ENCODE results near the gene MAP3K6. TPM values are rescaled to one million over a fixed set of nuclear protein-coding genes. Genes with fewer than 3 reads are reported as not detected.

MAP3K6 gene
- total and polyA plus RNA-seq, 5 experiments from 2014 or later = 1.7 to 11.6 (median 6.0) TPM

DNA sequence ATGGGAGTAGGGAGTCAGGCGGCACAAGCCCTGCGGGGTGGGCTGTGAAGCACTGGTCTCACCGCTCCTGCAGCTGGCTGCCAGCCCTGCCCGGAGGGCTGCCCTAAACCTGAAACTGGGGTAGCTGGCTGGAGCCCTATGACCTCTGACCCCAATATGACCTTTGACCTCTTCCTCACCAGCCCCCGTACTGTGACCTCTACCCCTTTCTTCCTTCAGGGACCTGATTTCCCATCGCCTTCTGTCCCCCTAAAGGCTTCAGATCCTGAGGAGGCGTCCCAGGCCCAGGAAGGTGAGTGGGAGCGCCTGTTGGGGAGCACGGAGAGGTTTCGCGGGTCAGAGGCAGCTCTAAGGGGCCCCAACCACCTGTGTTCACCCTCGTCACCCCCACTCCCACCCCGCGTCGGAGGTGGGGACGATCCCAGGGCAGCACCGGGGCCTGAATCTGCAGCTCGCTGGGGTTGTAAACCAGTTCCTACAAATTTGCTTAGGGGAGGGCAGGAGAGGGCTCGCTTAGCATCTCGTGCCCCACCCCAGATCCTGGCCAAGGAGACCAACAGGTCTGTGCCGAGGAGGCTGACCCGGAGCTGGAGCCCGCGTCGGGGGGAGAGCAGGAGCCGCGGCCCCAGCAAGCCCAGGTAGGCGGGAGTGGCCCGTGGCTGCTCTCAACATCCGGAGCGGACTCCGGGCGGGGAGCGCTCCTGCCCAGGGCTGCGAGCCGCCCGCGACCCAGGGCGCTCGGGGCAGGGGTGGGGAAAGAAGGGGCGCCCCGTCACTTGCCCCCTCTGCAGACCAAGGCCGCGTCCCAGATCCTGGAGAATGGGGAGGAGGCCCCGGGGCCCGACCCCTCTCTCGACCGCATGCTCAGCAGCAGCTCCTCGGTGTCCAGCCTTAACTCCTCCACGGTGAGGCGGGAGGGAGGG, 17.6 kb downstream of the MAP3K6 start:
- H3K4me3 Mint-ChIP-seq = peak overlapping the region in 9 of 10 donors; percentile 43 to 73 (median 64)
- POLR2A ChIA-PET = interaction anchor here (0.7 to 2.8 kb wide), 5 partner anchors 8 to 260 kb away, joined by 3 to 14 read pairs (median 6); partner anchors contain the start of gene SYTL1
- DNase-seq (peak in 7 of 10 donors; percentile 15 to 47 (median 30)), ATAC-seq (peak; percentile 62 to 93)
- peak overlapping the region in 4 of 10 donors; percentile 31 to 76 (median 69) for H3K27ac Mint-ChIP-seq
- peaks cover 0 to 39% (median 2%) of the 10 kb centered on the region in 3 donors for H3K36me3 Mint-ChIP-seq
- H3K27me3 Mint-ChIP-seq = no peaks in the 10 kb centered on the region
- H3K4me1 Mint-ChIP-seq = peaks cover 10 to 30% (median 28%) of the 10 kb centered on the region in 4 donors
- H3K9me3 Mint-ChIP-seq = no peaks in the 10 kb centered on the region

DNA sequence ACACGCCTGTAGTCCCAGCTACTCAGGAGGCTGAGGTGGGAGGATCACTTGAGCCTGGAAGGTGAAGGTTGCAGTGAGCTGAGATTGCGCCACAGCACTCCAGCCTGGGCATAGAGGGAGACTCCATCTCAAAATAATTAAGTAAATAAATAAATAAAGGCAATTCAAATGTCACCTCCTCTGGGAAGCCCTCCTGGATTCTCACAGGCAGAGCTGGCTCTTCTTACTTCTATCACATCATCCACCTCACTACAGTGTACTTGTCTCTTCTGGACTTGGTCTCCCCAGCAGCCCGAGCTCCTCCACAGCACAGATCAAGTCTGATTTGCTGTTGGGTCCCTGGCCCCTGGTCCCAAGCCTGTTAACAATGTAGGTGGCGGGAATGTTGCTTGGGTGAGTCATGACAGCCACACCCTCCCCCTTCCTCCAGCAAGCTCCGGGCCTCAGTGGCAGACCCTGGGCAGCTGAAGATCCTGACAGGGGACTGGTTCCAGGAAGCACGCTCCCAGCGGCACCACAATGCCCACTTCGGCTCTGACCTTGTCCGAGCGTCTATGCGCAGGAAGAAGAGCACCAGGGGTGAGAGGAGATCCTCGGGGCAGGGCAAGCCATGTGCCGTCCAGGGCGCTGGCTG, 19.7 kb downstream of the MAP3K6 start:
- DNase-seq (no peak), ATAC-seq (no peak)
- Mint-ChIP-seq H3K4me1 (peaks cover 18 to 48% (median 38%) of the 10 kb centered on the region in 4 donors), H3K9me3 (no peaks in the 10 kb centered on the region), H3K27me3 (no peaks in the 10 kb centered on the region), H3K27ac (peak overlapping the region in 5 of 10 donors; percentile 27 to 80 (median 56)), H3K4me3 (peak overlapping the region in 1 of 10 donors; percentile 15), H3K36me3 (peaks cover 0 to 36% (median 2%) of the 10 kb centered on the region in 3 donors)
- POLR2A ChIA-PET = interaction anchor here (0.5 to 10.3 kb wide), 4 partner anchors 9 to 24 kb away, joined by 4 to 142 read pairs (median 6); partner anchors contain the start of genes MAP3K6 and TMEM222

DNA sequence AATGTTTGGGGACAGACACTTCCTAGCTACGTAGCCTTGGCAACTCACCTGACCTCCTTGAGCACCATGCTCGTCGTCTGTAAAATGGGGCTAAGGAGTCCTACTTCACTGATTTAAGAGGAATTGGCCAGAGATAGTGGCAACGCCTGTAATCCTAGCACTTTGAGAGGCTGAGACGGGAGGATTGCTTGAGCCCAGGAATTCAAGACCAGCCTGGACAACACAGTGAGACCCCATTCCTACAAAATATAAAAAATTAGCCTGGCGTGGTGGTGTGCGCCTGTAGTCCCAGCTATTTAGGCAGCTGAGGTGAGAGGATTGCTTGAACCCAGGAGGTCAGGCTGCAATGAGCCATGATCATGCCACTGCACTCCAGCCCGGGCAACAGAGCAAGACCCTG, 20.4 kb downstream of the MAP3K6 start:
- ATAC-seq (no peak), DNase-seq (no peak)
- peaks cover 18 to 53% (median 41%) of the 10 kb centered on the region in 4 donors for H3K4me1 Mint-ChIP-seq
- no peaks in the 10 kb centered on the region for H3K27me3 Mint-ChIP-seq
- peaks cover 0 to 30% (median 2%) of the 10 kb centered on the region in 3 donors for H3K36me3 Mint-ChIP-seq
- POLR2A ChIA-PET = interaction anchor here (0.7 to 10.3 kb wide), 4 partner anchors 10 to 1368 kb away, joined by 4 to 142 read pairs (median 6); partner anchors contain the start of genes MAP3K6 and TMEM222
- peak overlapping the region in 7 of 10 donors; percentile 4 to 66 (median 39) for H3K4me3 Mint-ChIP-seq
- no peaks in the 10 kb centered on the region for H3K9me3 Mint-ChIP-seq
- H3K27ac Mint-ChIP-seq = peak overlapping the region in 5 of 10 donors; percentile 57 to 87 (median 74)

DNA sequence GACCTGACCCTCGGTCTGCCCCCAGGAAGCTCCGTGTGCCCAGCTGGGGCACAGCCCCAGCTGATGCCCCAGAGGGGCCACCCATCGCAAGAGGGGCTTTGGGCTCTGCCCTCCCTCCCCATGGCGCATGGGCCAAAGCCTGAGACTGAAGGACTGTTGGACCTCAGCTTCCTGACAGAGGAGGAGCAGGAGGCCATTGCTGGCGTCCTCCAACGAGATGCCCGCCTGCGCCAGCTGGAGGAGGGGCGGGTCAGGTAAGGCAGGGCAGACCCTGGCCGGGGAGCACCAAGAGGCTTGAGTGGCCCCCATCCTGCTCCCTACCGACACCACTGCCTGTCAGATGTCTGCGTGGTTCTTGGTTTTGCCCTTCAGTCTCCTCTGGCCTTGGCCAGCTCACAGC, 21.5 kb downstream of the MAP3K6 start:
- Mint-ChIP-seq H3K27ac (peak overlapping the region in 4 of 10 donors; percentile 34 to 80 (median 72)), H3K9me3 (no peaks in the 10 kb centered on the region)
- no peak for DNase-seq

GRCh38 chr1:27343639-27344025, 23.1 kb downstream of the MAP3K6 start:
- Mint-ChIP-seq H3K4me1 (peaks cover 32 to 73% (median 63%) of the 10 kb centered on the region in 4 donors), H3K27ac (peak overlapping the region; percentile 89 to 98 (median 96)), H3K27me3 (no peaks in the 10 kb centered on the region), H3K9me3 (no peaks in the 10 kb centered on the region), H3K4me3 (peak overlapping the region; percentile 87 to 100 (median 96)), H3K36me3 (peaks cover 0 to 26% (median 3%) of the 10 kb centered on the region in 3 donors)
- ATAC-seq = no peak
- POLR2A ChIA-PET = interaction anchor here (1.2 to 10.3 kb wide), 3 partner anchors 8 to 180 kb away, joined by 3 to 142 read pairs (median 7); no protein-coding TSS in a partner anchor
- DNase-seq = no peak

More for the DNA sequence above, 21.5 kb downstream of the MAP3K6 start:
- peaks cover 0 to 30% (median 2%) of the 10 kb centered on the region in 3 donors for H3K36me3 Mint-ChIP-seq
- no peaks in the 10 kb centered on the region for H3K27me3 Mint-ChIP-seq
- H3K4me3 Mint-ChIP-seq = peak overlapping the region in 5 of 10 donors; percentile 39 to 86 (median 62)
- H3K4me1 Mint-ChIP-seq = peaks cover 21 to 60% (median 51%) of the 10 kb centered on the region in 4 donors
- POLR2A ChIA-PET = interaction anchor here (0.6 to 10.3 kb wide), 4 partner anchors 9 to 967 kb away, joined by 3 to 142 read pairs (median 4); no protein-coding TSS in a partner anchor
- ATAC-seq = no peak

- DNase-seq (peak; percentile 58 to 92 (median 78)), ATAC-seq (peak; percentile 77 to 82)
- POLR2A ChIA-PET = interaction anchor here (0.7 to 10.3 kb wide), 11 partner anchors 7 to 329 kb away, joined by 3 to 142 read pairs (median 5); partner anchors contain the start of genes IFI6 and MAP3K6
- Mint-ChIP-seq H3K36me3 (peaks cover 0 to 23% (median 4%) of the 10 kb centered on the region in 3 donors), H3K4me3 (peak overlapping the region; percentile 87 to 100 (median 96)), H3K27ac (peak overlapping the region; percentile 89 to 98 (median 96)), H3K4me1 (peaks cover 32 to 73% (median 64%) of the 10 kb centered on the region in 4 donors), H3K9me3 (no peaks in the 10 kb centered on the region), H3K27me3 (no peaks in the 10 kb centered on the region)
These were observed 23.8 kb downstream of the MAP3K6 start for GRCh38 chr1:27342778-27343638.

GRCh38 chr1:27342391-27342777, 24.4 kb downstream of the MAP3K6 start:
- peak overlapping the region; percentile 87 to 100 (median 96) for H3K4me3 Mint-ChIP-seq
- DNase-seq (peak in 2 of 10 donors; percentile 24 to 34), ATAC-seq (peak; percentile 35 to 44)
- POLR2A ChIA-PET = interaction anchor here (0.6 to 10.3 kb wide), 14 partner anchors 10 to 330 kb away, joined by 3 to 142 read pairs (median 5); partner anchors contain the start of genes IFI6, MAP3K6 and TMEM222
- H3K27me3 Mint-ChIP-seq = no peaks in the 10 kb centered on the region
- peaks cover 0 to 20% (median 4%) of the 10 kb centered on the region in 3 donors for H3K36me3 Mint-ChIP-seq
- H3K4me1 Mint-ChIP-seq = peaks cover 30 to 67% (median 61%) of the 10 kb centered on the region in 4 donors
- peak overlapping the region; percentile 89 to 98 (median 96) for H3K27ac Mint-ChIP-seq
- no peaks in the 10 kb centered on the region for H3K9me3 Mint-ChIP-seq

DNA sequence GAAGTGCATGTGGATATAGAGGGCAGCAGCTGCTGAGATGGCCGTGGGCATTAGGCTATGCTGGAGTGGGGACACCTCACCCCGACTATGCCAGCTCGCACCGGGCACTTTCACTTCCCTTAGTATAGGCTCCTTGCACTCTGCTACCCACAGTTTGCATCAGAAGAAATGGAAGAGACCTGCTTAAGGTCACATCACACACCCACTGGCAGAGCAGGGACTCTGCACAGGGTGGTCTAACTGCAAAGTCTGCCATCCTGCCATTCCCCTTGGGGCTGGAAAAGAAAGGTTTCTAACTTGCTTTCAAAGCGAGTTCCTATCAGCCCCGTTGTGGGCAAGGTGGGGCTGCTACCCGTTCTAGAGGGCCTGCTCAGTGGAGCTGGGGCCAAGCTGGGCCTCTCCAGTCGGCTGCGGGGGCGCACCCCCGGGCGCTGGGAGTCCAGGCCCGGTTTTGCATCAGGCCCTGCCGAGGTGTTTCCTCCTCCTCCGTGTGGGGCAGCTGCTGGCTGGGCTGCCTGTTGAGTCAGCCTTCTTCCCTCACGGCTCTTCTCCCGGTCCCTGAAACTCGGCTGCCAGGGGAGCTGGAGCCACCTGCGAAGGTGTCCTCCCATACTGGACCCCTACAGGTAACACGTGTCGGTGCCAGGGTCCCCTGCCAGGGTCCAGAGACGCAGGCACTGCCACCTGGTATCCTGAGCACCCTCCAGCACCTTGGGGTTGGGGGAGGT, 25.1 kb downstream of the MAP3K6 start, which contains the start of gene SYTL1:
Gene SYTL1, plus strand, starts transcription at position 498 of the 728 bp plus-strand sequence. CDS start 3,313 bp downstream, outside the sequence.
- Mint-ChIP-seq H3K4me1 (peaks cover 28 to 62% (median 57%) of the 10 kb centered on the region in 4 donors), H3K27ac (peak within 1 kb of the TSS; percentile 89 to 98 (median 96)), H3K36me3 (peaks cover 0 to 17% (median 4%) of the 10 kb centered on the region in 3 donors), H3K4me3 (peak within 1 kb of the TSS; percentile 87 to 100 (median 96)), H3K27me3 (no peaks in the 10 kb centered on the region), H3K9me3 (no peaks in the 10 kb centered on the region)
- DNase-seq = peak; percentile 50 to 78 (median 62)
- peak; percentile 66 to 73 for ATAC-seq
- POLR2A ChIA-PET = interaction anchor here (0.6 to 10.3 kb wide), 12 partner anchors 8 to 321 kb away, joined by 3 to 142 read pairs (median 8); partner anchors contain the start of genes MAP3K6, TMEM222 and WDTC1

- Mint-ChIP-seq H3K36me3 (peaks cover 0 to 17% (median 2%) of the 10 kb centered on the region in 3 donors), H3K9me3 (no peaks in the 10 kb centered on the region), H3K4me1 (peaks cover 22 to 46% (median 40%) of the 10 kb centered on the region in 4 donors), H3K4me3 (peak overlapping the region in 9 of 10 donors; percentile 30 to 97 (median 68)), H3K27ac (peak overlapping the region; percentile 58 to 98 (median 91)), H3K27me3 (no peaks in the 10 kb centered on the region)
- DNase-seq (no peak), ATAC-seq (no peak)
- POLR2A ChIA-PET = interaction anchor here (1.0 to 10.3 kb wide), 3 partner anchors 10 to 26 kb away, joined by 3 to 142 read pairs (median 6); no protein-coding TSS in a partner anchor
These were observed 27.5 kb downstream of the MAP3K6 start for GRCh38 chr1:27339213-27339612.

GRCh38 chr1:27338751-27339150, 28.0 kb downstream of the MAP3K6 start:
- POLR2A ChIA-PET = interaction anchor here (1.4 to 10.3 kb wide), 2 partner anchors 10 to 17 kb away, joined by 6 to 142 read pairs; no protein-coding TSS in a partner anchor
- ATAC-seq (no peak), DNase-seq (no peak)
- H3K27ac Mint-ChIP-seq = peak overlapping the region in 9 of 10 donors; percentile 46 to 96 (median 82)
- peaks cover 0 to 20% (median 2%) of the 10 kb centered on the region in 3 donors for H3K36me3 Mint-ChIP-seq
- no peaks in the 10 kb centered on the region for H3K27me3 Mint-ChIP-seq
- peak overlapping the region in 7 of 10 donors; percentile 48 to 91 (median 60) for H3K4me3 Mint-ChIP-seq
- no peaks in the 10 kb centered on the region for H3K9me3 Mint-ChIP-seq
- peaks cover 22 to 44% (median 36%) of the 10 kb centered on the region in 4 donors for H3K4me1 Mint-ChIP-seq

Data from naive thymus-derived CD8-positive, alpha-beta T cell (primary cell).